Measurements from ENCODE around the gene SLC8A2. TPM values are rescaled to one million over a fixed set of nuclear protein-coding genes. Genes with fewer than 3 reads are reported as not detected.

The SLC8A2 gene, protein sequence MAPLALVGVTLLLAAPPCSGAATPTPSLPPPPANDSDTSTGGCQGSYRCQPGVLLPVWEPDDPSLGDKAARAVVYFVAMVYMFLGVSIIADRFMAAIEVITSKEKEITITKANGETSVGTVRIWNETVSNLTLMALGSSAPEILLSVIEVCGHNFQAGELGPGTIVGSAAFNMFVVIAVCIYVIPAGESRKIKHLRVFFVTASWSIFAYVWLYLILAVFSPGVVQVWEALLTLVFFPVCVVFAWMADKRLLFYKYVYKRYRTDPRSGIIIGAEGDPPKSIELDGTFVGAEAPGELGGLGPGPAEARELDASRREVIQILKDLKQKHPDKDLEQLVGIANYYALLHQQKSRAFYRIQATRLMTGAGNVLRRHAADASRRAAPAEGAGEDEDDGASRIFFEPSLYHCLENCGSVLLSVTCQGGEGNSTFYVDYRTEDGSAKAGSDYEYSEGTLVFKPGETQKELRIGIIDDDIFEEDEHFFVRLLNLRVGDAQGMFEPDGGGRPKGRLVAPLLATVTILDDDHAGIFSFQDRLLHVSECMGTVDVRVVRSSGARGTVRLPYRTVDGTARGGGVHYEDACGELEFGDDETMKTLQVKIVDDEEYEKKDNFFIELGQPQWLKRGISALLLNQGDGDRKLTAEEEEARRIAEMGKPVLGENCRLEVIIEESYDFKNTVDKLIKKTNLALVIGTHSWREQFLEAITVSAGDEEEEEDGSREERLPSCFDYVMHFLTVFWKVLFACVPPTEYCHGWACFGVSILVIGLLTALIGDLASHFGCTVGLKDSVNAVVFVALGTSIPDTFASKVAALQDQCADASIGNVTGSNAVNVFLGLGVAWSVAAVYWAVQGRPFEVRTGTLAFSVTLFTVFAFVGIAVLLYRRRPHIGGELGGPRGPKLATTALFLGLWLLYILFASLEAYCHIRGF
- not detected in 2 replicates for total RNA-seq

DNA sequence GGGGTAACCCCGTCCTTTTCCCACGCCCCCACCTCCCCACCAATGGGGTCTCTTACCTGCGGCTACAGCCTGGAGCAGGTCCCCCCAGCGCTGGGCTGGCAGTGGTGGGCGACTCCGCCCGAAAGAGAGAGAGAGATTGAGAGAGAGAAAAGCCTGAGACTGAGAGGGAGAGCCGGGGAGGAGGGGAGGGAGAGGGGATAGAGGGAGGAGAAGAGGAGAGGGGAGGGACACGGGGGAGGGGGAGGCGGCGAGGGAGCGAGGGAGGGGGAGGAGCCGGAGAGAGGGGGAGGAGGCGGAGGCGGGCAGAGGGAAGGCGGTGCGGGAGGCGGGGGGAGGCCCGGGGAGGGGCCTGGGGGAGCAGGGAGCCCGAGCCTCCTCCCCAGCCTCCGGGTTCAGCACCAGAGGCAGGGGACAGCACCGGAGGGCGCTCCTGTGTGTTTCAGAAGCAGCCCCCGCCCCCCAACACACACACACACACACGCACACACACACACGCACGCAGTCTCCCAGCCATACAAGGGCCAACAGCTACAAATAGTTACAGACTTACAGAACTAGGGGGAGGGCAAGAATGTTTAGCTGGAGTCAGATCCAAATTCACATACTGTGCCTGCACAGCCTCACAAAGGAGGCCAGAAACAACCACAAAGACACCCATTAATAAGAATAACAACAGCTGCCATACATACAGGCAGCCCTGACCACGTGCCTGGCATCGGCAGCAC, at the start of gene SLC8A2:
SLC8A2 (minus strand) TSS at position 161 of the 725 bp plus-strand sequence. CDS start 5,490 bp downstream, outside the sequence.

DNA sequence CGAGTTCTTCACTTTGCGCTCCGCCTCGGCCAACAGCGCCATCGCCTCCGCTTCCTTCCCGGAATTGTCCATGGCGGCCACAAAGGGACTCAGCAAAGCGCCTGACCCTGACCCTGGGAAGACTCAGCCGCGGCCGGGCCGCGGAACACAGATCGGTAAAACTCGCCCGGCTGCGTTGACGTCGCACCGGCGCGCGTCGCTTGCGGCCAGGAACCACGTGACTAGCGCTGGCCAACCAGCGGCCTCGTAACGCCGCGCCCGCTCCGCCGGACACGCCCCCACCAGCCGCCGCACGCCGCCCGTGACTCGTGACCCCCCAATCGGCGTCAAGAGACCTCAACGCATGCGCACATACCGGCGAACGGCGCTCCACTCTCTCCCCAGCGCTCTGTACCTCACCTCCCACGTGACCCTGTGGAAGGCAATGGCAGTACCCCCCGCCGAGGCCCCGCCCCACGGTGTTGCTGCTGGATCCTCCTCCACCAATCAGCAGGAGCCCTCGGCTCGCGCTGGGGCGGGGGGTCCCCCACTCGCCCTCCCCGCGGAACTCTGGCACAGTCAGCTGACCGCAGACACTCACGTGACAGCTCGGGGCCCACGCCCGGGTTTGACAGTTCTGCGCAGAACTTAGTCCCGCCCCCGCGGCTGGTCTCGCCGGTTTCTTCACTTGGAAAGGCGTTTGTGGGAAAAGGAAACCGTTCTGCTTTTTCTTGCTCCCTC, 43.3 kb upstream of the SLC8A2 start, which contains the start of gene NAPA:
NAPA (minus strand) TSS at position 195 of the 720 bp plus-strand sequence; CDS start at position 72, 123 bp downstream.

DNA sequence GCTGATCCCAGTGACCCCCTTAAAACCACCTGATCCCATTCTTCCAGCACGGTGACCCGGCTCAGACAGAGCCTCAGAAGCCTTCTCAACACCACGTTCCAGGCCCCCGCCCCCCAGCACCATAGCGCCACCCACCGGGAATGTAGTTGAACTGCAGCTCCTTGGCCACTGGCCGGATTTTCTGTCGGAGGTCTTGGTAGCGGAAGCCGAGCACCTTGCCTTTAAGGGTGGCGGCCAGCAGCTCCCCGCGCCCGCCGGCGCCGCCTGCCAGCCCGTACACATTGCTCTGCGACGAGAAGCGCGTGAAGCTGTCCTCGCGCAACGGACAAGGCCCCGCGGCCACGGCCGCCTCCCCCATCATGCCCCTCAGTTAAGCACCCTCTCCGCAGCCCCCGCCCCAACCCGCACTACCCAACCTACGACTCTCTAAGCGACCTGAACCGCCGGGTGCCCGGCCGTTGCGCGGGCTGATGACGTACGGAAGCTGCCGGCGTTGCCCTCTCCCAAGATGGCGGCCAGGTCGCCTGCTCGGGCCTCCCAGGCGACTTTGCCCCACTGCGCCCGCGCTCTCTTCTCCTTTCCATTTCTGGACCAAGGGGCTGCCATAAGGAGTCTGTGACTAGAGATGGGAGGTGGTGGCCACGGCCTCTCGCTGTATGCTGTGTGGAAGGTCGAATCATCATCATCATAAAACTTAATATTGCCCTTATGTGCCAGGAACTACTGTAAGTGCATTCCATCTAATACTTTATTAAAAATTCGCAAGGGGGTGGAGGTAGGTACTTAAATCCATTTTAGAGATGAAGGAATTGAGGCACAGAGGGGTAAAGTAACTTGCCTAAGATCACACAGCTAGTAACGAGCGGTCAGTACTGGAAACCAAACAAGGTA, 12.4 kb upstream of the SLC8A2 start, which contains the start of gene KPTN:
KPTN (minus strand) TSS at position 420 of the 891 bp plus-strand sequence; CDS start at position 361, 59 bp downstream.

DNA sequence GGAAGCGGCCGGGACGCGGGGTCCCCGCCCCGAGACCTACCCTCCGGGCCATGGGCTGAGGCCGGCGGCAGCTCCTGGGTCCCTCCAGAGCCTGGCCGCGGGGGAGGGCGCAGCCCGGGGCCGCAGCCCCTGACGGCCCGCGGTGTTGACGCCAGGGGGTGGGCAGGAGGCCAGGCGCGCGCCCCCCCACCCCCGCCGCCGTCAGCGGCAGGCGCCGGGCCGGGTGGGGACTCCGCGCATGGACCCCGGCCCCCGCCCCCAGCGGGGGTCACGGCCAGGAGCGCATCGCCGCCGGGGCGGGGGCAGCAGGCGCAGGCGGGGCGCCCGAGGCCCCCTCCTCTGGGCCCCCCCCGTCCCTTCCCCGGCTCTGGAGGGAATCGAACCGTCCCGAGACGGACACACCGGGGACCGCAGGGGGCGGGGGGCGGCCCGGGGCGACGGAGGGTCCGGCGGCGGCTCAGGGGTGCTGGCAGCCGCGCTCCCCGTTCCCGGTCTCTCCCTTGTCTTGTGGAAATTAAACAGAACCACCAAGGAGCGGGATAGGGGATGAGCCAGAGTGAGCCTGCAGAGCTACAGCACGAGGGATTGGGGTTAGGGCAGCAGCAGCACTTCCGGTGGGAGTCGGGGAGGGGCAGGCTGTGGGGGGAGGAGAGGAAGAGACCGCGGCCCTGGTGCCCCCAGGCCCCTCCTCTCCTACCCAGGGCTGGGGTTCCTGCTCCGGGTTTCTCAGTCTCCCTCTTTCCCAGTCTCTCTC, 52.5 kb downstream of the SLC8A2 start, which contains the start of gene MEIS3:
MEIS3 (minus strand) TSS at position 498 of the 754 bp plus-strand sequence; CDS start at position 52, 446 bp downstream.

Other genes starting within 250 kb of the SLC8A2 start
- 14.7 and 16.8 TPM in 2 replicates for gene BBC3, start 240.7 kb downstream of the SLC8A2 start, total RNA-seq
- gene CCDC9, start 215.4 kb downstream of the SLC8A2 start, total RNA-seq, result 13.6 and 15.3 TPM in 2 replicates
- gene INAFM1, start 197.0 kb downstream of the SLC8A2 start, total RNA-seq, result 7.1 and 10.4 TPM in 2 replicates
- 0.15 and 0.17 TPM in 2 replicates for gene C5AR1, start 162.0 kb downstream of the SLC8A2 start, total RNA-seq
- 0.30 TPM in 1 of 2 replicates, not detected in the other for gene C5AR2, start 139.7 kb downstream of the SLC8A2 start, total RNA-seq
- gene DHX34, start 122.6 kb downstream of the SLC8A2 start, total RNA-seq, result 12.4 and 13.7 TPM in 2 replicates
- gene MEIS3, start 52.4 kb downstream of the SLC8A2 start, total RNA-seq, result 6.7 and 7.7 TPM in 2 replicates
- gene KPTN, start 12.3 kb upstream of the SLC8A2 start, total RNA-seq, result 6.4 and 10.9 TPM in 2 replicates
- gene NAPA, start 43.2 kb upstream of the SLC8A2 start, total RNA-seq, result 97.2 and 106 TPM in 2 replicates
- 0.15 TPM in 1 of 2 replicates, not detected in the other for gene ZNF541, start 101.3 kb upstream of the SLC8A2 start, total RNA-seq
- gene BICRA, start 137.2 kb upstream of the SLC8A2 start, total RNA-seq, result 4.3 and 4.4 TPM in 2 replicates
- 112 and 126 TPM in 2 replicates for gene EHD2, start 241.5 kb upstream of the SLC8A2 start, total RNA-seq